ENCODE data around the gene CUL4B. TPM values are rescaled to one million over a fixed set of nuclear protein-coding genes. Genes with fewer than 3 reads are reported as not detected.

The CUL4B gene
- total and polyA plus RNA-seq, 10 of the 15 experiments (the other 5 are each of a cell fraction or from before 2014, with no cell fraction given): 11.0 to 37.3 (median 24.4) TPM

GRCh38 chrX:120499301-120500072, 61.3 kb downstream of the CUL4B start:
- H4K20me1 ChIP-seq (ENCODE audit: control insufficient read depth, insufficient read depth): no peaks in the 10 kb centered on the region
- WGBS (ENCODE audit: insufficient coverage, insufficient replicate concordance, low lambda C conversion rate, missing lambda C conversion rate): 41% methylated on average over 4 of the region's 4 CpGs
- RAD21 ChIA-PET (ENCODE audit: unreplicated experiment): interaction anchor here (1.0 to 1.1 kb wide), 3 partner anchors 252 to 269 kb away, joined by 3 read pairs; no protein-coding TSS in a partner anchor
- no peak overlapping the region for H3K9ac ChIP-seq (ENCODE audit: control insufficient read depth, insufficient read depth, low read length)
- in situ Hi-C loops (cut with MboI): loop anchor here (10.0 to 25.0 kb wide), 3 partner anchors 165 to 1088 kb away; no protein-coding TSS in a partner anchor
- CTCF ChIA-PET: interaction anchor here (0.7 to 2.2 kb wide), 9 partner anchors 14 to 290 kb away, joined by 3 to 14 read pairs (median 4); no protein-coding TSS in a partner anchor
- ATAC-seq (no peak), FAIRE-seq (no peak), DNase-seq (ENCODE audit: low read depth, low spot score) (no peak)
- no peaks in the 10 kb centered on the region for H3K9me3 ChIP-seq (replicated peaks; ENCODE audit: control insufficient read depth, insufficient read depth, low read length)
- no TSS peak for BruUV-seq (replicated peaks)
- H3K4me3 ChIP-seq: no peak overlapping the region
- intact Hi-C loops (cut with micrococcal nuclease; ENCODE audit: unreplicated experiment): no loop called here
- no peaks in the 10 kb centered on the region for H3K27me3 ChIP-seq (replicated peaks in 1 of 2; ENCODE audit: control insufficient read depth in 2 of 2, insufficient read depth in 2 of 2, low read length in 1 of 2)
- POLR2A ChIA-PET: no interaction called here
- H3K36me3 ChIP-seq (ENCODE audit: control insufficient read depth in 2 of 2, insufficient read depth in 2 of 2, low read length in 1 of 2): no peaks in the 10 kb centered on the region
- H3K79me2 ChIP-seq (ENCODE audit: control insufficient read depth, insufficient read depth, low read length): no peaks in the 10 kb centered on the region
- no peaks in the 10 kb centered on the region for H3K4me1 ChIP-seq (ENCODE audit: control insufficient read depth, insufficient read depth, low read length)
- H3K27ac ChIP-seq (ENCODE audit: control insufficient read depth, insufficient read depth): no peak overlapping the region
- SMC1A ChIA-PET (ENCODE audit: uncharacterized antibody, unreplicated experiment): interaction anchor here (0.6 to 2.0 kb wide), 5 partner anchors 164 to 281 kb away, joined by 3 to 12 read pairs (median 4); no protein-coding TSS in a partner anchor
- H3K4me2 ChIP-seq (ENCODE audit: control insufficient read depth, insufficient read depth): no peak overlapping the region
- no peak overlapping the region for H2AFZ ChIP-seq (ENCODE audit: control insufficient read depth, low read depth, low read length)
- TF ChIP-seq PML (IDR thresholded peaks at IDR 0.05; ENCODE audit: low read length) (no peak), POLR2AphosphoS5 (IDR thresholded peaks at IDR 0.05; ENCODE audit: low read length) (no peak), PRDM15 (CRISPR knock-in tag; IDR thresholded peaks at IDR 0.05) (no peak), TARDBP (IDR thresholded peaks at IDR 0.05; ENCODE audit: borderline replicate concordance) (no peak), ZBTB40 (IDR thresholded peaks at IDR 0.05; ENCODE audit: borderline replicate concordance) (no peak), PKNOX1 (IDR thresholded peaks at IDR 0.05) (no peak), KDM1A (IDR thresholded peaks at IDR 0.05; ENCODE audit: borderline replicate concordance) (no peak)
- TF ChIP-seq, protein P1, sequence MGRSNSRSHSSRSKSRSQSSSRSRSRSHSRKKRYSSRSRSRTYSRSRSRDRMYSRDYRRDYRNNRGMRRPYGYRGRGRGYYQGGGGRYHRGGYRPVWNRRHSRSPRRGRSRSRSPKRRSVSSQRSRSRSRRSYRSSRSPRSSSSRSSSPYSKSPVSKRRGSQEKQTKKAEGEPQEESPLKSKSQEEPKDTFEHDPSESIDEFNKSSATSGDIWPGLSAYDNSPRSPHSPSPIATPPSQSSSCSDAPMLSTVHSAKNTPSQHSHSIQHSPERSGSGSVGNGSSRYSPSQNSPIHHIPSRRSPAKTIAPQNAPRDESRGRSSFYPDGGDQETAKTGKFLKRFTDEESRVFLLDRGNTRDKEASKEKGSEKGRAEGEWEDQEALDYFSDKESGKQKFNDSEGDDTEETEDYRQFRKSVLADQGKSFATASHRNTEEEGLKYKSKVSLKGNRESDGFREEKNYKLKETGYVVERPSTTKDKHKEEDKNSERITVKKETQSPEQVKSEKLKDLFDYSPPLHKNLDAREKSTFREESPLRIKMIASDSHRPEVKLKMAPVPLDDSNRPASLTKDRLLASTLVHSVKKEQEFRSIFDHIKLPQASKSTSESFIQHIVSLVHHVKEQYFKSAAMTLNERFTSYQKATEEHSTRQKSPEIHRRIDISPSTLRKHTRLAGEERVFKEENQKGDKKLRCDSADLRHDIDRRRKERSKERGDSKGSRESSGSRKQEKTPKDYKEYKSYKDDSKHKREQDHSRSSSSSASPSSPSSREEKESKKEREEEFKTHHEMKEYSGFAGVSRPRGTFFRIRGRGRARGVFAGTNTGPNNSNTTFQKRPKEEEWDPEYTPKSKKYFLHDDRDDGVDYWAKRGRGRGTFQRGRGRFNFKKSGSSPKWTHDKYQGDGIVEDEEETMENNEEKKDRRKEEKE (IDR thresholded peaks at IDR 0.05): no peak

Measured in GM12878 (cell line).